ENCODE results near the gene DOK7. TPM values are rescaled to one million over a fixed set of nuclear protein-coding genes. Genes with fewer than 3 reads are reported as not detected.

The DOK7 gene
- polyA plus RNA-seq, 3 donors, result not detected

- intact Hi-C loops (cut with micrococcal nuclease), result no loop called here
- Histone ChIP-seq H3K36me3 (replicated peaks in 1 of 2; ENCODE audit: control insufficient read depth in 1 of 2, insufficient read depth in 2 of 2, low read length in 2 of 2) (no peaks in the 10 kb centered on the region), H3K79me2 (ENCODE audit: insufficient read depth, low read length) (no peaks in the 10 kb centered on the region), H3K9me3 (replicated peaks in 1 of 2; ENCODE audit: control insufficient read depth in 1 of 2, insufficient read depth in 1 of 2, low read length in 2 of 2) (no peaks in the 10 kb centered on the region), H3K4me1 (ENCODE audit: control insufficient read depth in 1 of 2, insufficient read depth in 2 of 2, low read length in 2 of 2) (no peaks in the 10 kb centered on the region), H2AFZ (ENCODE audit: insufficient read depth, low read depth, low read length, poor library complexity, severe bottlenecking) (no peak overlapping the region), H3K4me2 (replicated peaks; ENCODE audit: extremely low read depth, low read length, poor library complexity, severe bottlenecking) (no peak overlapping the region), H3K4me3 (replicated peaks in 1 of 3; ENCODE audit: low read depth in 2 of 3, low read length in 3 of 3) (no peak overlapping the region), H3K27me3 (ENCODE audit: control insufficient read depth in 2 of 2, insufficient read depth in 2 of 2, low read length in 2 of 2) (peaks cover 0 to 8% of the 10 kb centered on the region in 2 donors), H4K20me1 (ENCODE audit: insufficient read depth, low read length) (no peaks in the 10 kb centered on the region), H3K9ac (ENCODE audit: insufficient read depth, low read length, poor library complexity, severe bottlenecking) (no peak overlapping the region), H3K27ac (ENCODE audit: low read depth in 1 of 2, low read length in 2 of 2) (no peak overlapping the region)
- Mint-ChIP-seq H3K4me1 (no peaks in the 10 kb centered on the region), H3K27me3 (ENCODE audit: low read depth in 3 of 3) (peaks cover 8 to 22% (median 10%) of the 10 kb centered on the region in 3 donors), H3K36me3 (no peaks in the 10 kb centered on the region), H3K9me3 (peaks cover 0 to 2% (median 0%) of the 10 kb centered on the region in 7 donors), H3K27ac (no peak overlapping the region), H3K4me3 (no peak overlapping the region)
- 95% methylated on average over 19 of the region's 22 CpGs for WGBS (ENCODE audit: insufficient coverage)
- DNase-seq, result no peak
- TF ChIP-seq CTCF (IDR thresholded peaks at IDR 0.05), result no peak
Measured at GRCh38 chr4:3476341-3476747, 13.2 kb downstream of the DOK7 start.

GRCh38 chr4:3476936-3477749, 14.0 kb downstream of the DOK7 start:
- Histone ChIP-seq H3K36me3 (replicated peaks in 1 of 2; ENCODE audit: control insufficient read depth in 1 of 2, insufficient read depth in 2 of 2, low read length in 2 of 2) (no peaks in the 10 kb centered on the region), H3K4me3 (replicated peaks in 1 of 3; ENCODE audit: low read depth in 2 of 3, low read length in 3 of 3) (no peak overlapping the region), H3K27ac (ENCODE audit: low read depth in 1 of 2, low read length in 2 of 2) (no peak overlapping the region), H3K4me1 (ENCODE audit: control insufficient read depth in 1 of 2, insufficient read depth in 2 of 2, low read length in 2 of 2) (no peaks in the 10 kb centered on the region), H3K9me3 (replicated peaks in 1 of 2; ENCODE audit: control insufficient read depth in 1 of 2, insufficient read depth in 1 of 2, low read length in 2 of 2) (no peaks in the 10 kb centered on the region), H4K20me1 (ENCODE audit: insufficient read depth, low read length) (no peaks in the 10 kb centered on the region), H3K4me2 (replicated peaks; ENCODE audit: extremely low read depth, low read length, poor library complexity, severe bottlenecking) (no peak overlapping the region), H2AFZ (ENCODE audit: insufficient read depth, low read depth, low read length, poor library complexity, severe bottlenecking) (no peak overlapping the region), H3K27me3 (ENCODE audit: control insufficient read depth in 2 of 2, insufficient read depth in 2 of 2, low read length in 2 of 2) (peaks cover 0 to 12% of the 10 kb centered on the region in 2 donors), H3K79me2 (ENCODE audit: insufficient read depth, low read length) (no peaks in the 10 kb centered on the region), H3K9ac (ENCODE audit: insufficient read depth, low read length, poor library complexity, severe bottlenecking) (no peak overlapping the region)
- intact Hi-C loops (cut with micrococcal nuclease), result no loop called here
- H3K9me3 Mint-ChIP-seq, result peaks cover 0 to 2% (median 0%) of the 10 kb centered on the region in 7 donors
- no peak for TF ChIP-seq CTCF (IDR thresholded peaks at IDR 0.05)
- no peak overlapping the region for H3K4me3 Mint-ChIP-seq
- no peaks in the 10 kb centered on the region for H3K36me3 Mint-ChIP-seq
- DNase-seq, result no peak
- H3K27ac Mint-ChIP-seq, result no peak overlapping the region
- H3K4me1 Mint-ChIP-seq, result no peaks in the 10 kb centered on the region
- H3K27me3 Mint-ChIP-seq (ENCODE audit: low read depth in 3 of 3), result peaks cover 16 to 26% (median 16%) of the 10 kb centered on the region in 3 donors
- 88% methylated on average over 18 of the region's 27 CpGs for WGBS (ENCODE audit: insufficient coverage)

Data from CD14-positive monocyte (primary cell).